CD4-positive, CD25-positive, alpha-beta regulatory T cell (primary cell): Measurements from ENCODE around the gene SNRPB. TPM values are rescaled to one million over a fixed set of nuclear protein-coding genes. Genes with fewer than 3 reads are reported as not detected.
"Not testable (repeated sequence)": the region's sequence is repeated elsewhere in the genome, so short reads cannot be mapped to it uniquely, and the experiment has no call there.

Experiments
- ATAC-seq, 2 donors: fragments of 150-1000 bp; cut with Tn5 transposase; one replicate each; pipeline ENCODE4 v1.10.0; 2021; ENCODE audit warnings: low read depth in 2 of 2, moderate number of reproducible peaks in 2 of 2, moderate library complexity in 1 of 2
- DNase-seq, 3 donors: peaks; one replicate each; pipeline versions ENCODE4 v3.0.0 to v3.0.0-alpha.2; 2012 to 2022; ENCODE audit warnings: mixed read lengths in 1 of 3
- H3K27ac ChIP-seq: one replicate; pipeline ENCODE4 v1.7.0; 2013; ENCODE audit warnings: mild to moderate bottlenecking, low read length; ENCODE audit not compliant: insufficient read depth, poor library complexity, severe bottlenecking
- H3K27me3 ChIP-seq: one replicate; pipeline ENCODE4 v1.7.0; 2013; ENCODE audit warnings: low read length; ENCODE audit not compliant: control insufficient read depth, insufficient read depth
- H3K36me3 ChIP-seq: one replicate; pipeline ENCODE4 v1.7.0; 2013; ENCODE audit warnings: mild to moderate bottlenecking, low read length, moderate library complexity; ENCODE audit not compliant: control insufficient read depth, insufficient read depth
- H3K4me1 ChIP-seq: 2 replicates; pipeline ENCODE4 v1.7.0; 2013; ENCODE audit warnings: mild to moderate bottlenecking, low read length; ENCODE audit not compliant: insufficient read depth, control insufficient read depth, poor library complexity, severe bottlenecking
- H3K4me3 ChIP-seq: one replicate; pipeline ENCODE4 v1.7.0; 2013; ENCODE audit warnings: low read depth, mild to moderate bottlenecking, low read length, moderate library complexity
- H3K9me3 ChIP-seq, 2 experiments: 1 replicate in 1 of 2; 2 replicates in 1 of 2; pipeline ENCODE4 v1.7.0; 2013; ENCODE audit warnings: low read length in 2 of 2, mild to moderate bottlenecking in 1 of 2, moderate library complexity in 1 of 2; ENCODE audit not compliant: control insufficient read depth in 2 of 2
- H3K27ac Mint-ChIP-seq, 3 donors: one replicate each; pipeline ENCODE4 v1.8.0; 2020 to 2022; ENCODE audit warnings: mild to moderate bottlenecking in 3 of 3, mixed read lengths in 3 of 3, moderate library complexity in 2 of 3
- H3K27me3 Mint-ChIP-seq: one replicate; pipeline ENCODE4 v1.8.0; 2022; ENCODE audit warnings: mild to moderate bottlenecking, mixed read lengths
- H3K36me3 Mint-ChIP-seq: one replicate; pipeline ENCODE4 v1.8.0; 2020; ENCODE audit warnings: mixed read lengths
- H3K4me1 Mint-ChIP-seq, 4 donors: one replicate each; pipeline ENCODE4 v1.8.0; 2020 to 2022; ENCODE audit warnings: mixed read lengths in 4 of 4, mild to moderate bottlenecking in 1 of 4
- H3K4me3 Mint-ChIP-seq, 4 donors: one replicate each; pipeline ENCODE4 v1.8.0; 2020 to 2022; ENCODE audit warnings: mild to moderate bottlenecking in 4 of 4, mixed read lengths in 4 of 4, moderate library complexity in 3 of 4
- H3K9me3 Mint-ChIP-seq, 7 donors: one replicate each; pipeline ENCODE4 v1.8.0; 2020 to 2022; ENCODE audit warnings: mixed read lengths in 7 of 7, mild to moderate bottlenecking in 3 of 7, moderate library complexity in 2 of 7
- polyA plus RNA-seq, 4 donors: library from polyadenylated mRNA; unstranded; fragments of 300-500 nt; fragmentation: Illumina TruSeq; gene quantifications; one replicate each; pipeline ENCODE4 v1.2.3, GENCODE V29; 2021
- total RNA-seq: library from RNA; stranded (reverse); gene quantifications from one replicate; pipeline ENCODE4 v1.2.3, GENCODE V29; 2022

The SNRPB gene
- total and polyA plus RNA-seq, 5 donors from 2014 or later = 132 to 370 (median 290) TPM

DNA sequence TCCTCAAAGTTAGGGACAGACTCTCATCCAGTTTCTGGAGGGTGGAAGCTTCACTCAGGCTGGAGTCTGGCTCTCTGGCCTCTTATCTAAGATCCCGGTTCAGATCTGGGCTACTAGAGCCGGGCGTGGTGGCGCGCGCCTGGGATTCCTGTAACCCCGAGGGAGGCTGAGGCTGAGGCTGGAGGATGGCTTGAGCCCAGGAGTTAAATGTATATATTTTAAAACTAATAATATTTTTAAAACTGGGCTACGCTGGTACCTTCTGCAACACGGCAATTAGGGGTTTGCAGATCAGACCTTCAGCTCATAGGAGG, 38.8 kb upstream of the SNRPB start:
- ATAC-seq (no peak), DNase-seq (no peak)
- Mint-ChIP-seq H3K9me3 (no peaks in the 10 kb centered on the region), H3K4me3 (peak overlapping the region; percentile 93 to 100 (median 100)), H3K4me1 (peaks cover 0 to 32% (median 14%) of the 10 kb centered on the region in 4 donors), H3K27me3 (peaks cover 34% of the 10 kb centered on the region), H3K27ac (peak overlapping the region in 2 of 3 donors; percentile 96 to 97), H3K36me3 (peaks cover 5% of the 10 kb centered on the region)
- H3K27ac ChIP-seq = peak overlapping the region; percentile 66
- H3K36me3 ChIP-seq = no peaks in the 10 kb centered on the region
- no peaks in the 10 kb centered on the region for H3K9me3 ChIP-seq
- H3K27me3 ChIP-seq = peaks cover 17% of the 10 kb centered on the region
- H3K4me1 ChIP-seq = peaks cover 16% of the 10 kb centered on the region
- peak overlapping the region; percentile 96 for H3K4me3 ChIP-seq

DNA sequence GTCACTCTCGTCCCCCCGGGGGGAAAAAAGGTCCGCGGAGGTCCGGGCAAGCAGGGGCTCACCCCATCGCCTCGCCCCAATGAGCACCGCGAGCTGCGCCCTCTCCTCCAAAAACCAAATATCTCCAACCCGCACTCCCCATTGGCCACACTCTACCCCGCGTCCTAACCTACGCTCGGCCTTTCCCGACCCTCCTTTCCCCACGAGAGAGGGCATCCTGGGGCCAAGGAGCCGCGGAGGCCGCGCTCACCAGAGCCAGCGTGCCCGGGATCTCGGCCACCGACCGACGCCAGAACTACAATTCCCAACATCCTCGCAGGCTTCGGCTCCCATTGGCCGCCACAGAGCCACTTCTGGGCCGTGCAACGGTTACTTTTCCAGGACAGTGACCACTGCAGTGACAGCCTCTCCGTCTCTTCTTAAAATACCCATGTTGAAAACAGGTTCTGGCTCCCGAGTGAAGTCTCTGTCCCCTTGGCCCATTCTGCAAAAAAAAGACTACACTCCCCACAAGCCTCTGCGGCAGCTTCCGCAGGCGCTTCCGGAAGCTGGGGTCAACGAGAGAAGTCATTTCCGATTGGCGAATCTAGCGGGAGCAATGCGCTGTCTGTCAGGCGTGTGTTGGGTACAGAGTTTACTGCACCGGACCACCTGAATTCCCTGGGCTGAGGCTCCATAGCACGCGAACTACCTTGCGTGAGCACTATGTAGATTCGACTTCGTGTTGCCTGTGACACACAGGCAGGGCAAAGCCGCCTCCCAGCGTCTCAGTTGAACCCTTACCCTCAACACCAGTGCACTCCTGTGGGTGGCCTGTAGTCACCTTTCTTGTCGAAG, 38.3 kb upstream of the SNRPB start, which contains the start of gene ZNF343:
ZNF343 (minus strand) TSS at position 285 of the 837 bp plus-strand sequence. CDS start 15,020 bp downstream, outside the sequence.
- H3K27me3 Mint-ChIP-seq = peaks cover 32% of the 10 kb centered on the region
- H3K27me3 ChIP-seq = peaks cover 16% of the 10 kb centered on the region
- peaks cover 0 to 33% (median 14%) of the 10 kb centered on the region in 4 donors for H3K4me1 Mint-ChIP-seq
- H3K27ac ChIP-seq = peak within 1 kb of the TSS; percentile 66
- H3K27ac Mint-ChIP-seq = peak within 1 kb of the TSS; percentile 96 to 99 (median 97)
- peaks cover 5% of the 10 kb centered on the region for H3K36me3 Mint-ChIP-seq
- H3K4me1 ChIP-seq = peaks cover 16% of the 10 kb centered on the region
- DNase-seq (peak; percentile 72 to 92 (median 84)), ATAC-seq (peak; percentile 94)
- no peaks in the 10 kb centered on the region for H3K36me3 ChIP-seq
- peak within 1 kb of the TSS; percentile 93 to 100 (median 100) for H3K4me3 Mint-ChIP-seq
- H3K9me3 Mint-ChIP-seq = no peaks in the 10 kb centered on the region
- H3K9me3 ChIP-seq = no peaks in the 10 kb centered on the region
- peak within 1 kb of the TSS; percentile 96 for H3K4me3 ChIP-seq

DNA sequence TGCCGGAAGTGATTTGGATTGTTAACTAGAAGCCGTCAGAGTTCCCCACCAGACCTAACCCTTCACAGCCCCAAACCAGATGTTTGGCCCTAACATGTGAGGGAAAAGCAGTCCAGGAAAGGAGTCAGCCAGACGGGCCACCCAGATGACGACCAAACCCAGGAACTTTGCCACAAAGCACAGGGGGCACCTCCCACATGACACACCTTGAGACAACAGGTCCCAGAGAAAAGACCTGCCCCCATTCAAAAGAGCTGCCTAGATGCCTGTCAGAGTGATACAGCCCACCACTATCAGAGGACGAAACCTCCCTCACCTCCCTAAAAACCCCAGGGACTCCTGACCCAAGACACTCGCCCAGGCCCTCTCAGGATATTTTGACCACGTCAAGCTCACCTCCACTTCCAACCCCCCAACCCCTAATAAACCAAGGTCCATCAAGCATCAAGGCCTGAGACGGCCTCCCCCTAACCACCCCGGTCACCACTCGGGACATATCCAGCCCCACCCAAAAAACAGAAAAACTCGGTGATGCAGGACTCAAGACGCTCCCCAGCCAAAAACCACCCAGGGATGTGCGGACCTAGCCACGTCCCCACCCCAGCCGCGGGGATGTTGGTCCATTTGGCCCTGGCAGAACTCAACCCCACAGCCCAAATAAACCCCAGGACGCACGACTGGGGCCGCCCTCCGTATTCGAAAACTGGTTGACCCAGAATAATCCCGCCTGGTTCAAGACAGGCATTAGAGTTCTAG, 37.5 kb upstream of the SNRPB start:
- Mint-ChIP-seq H3K27ac (peak overlapping the region; percentile 96 to 99 (median 97)), H3K4me1 (peaks cover 0 to 35% (median 15%) of the 10 kb centered on the region in 4 donors), H3K4me3 (peak overlapping the region; percentile 93 to 100 (median 100)), H3K27me3 (peaks cover 26% of the 10 kb centered on the region), H3K36me3 (peaks cover 5% of the 10 kb centered on the region), H3K9me3 (no peaks in the 10 kb centered on the region)
- Histone ChIP-seq H3K4me3 (peak overlapping the region; percentile 96), H3K9me3 (no peaks in the 10 kb centered on the region), H3K27me3 (peaks cover 13% of the 10 kb centered on the region), H3K27ac (no peak overlapping the region), H3K36me3 (no peaks in the 10 kb centered on the region), H3K4me1 (peaks cover 16% of the 10 kb centered on the region)
- DNase-seq (no peak), ATAC-seq (no peak)

DNA sequence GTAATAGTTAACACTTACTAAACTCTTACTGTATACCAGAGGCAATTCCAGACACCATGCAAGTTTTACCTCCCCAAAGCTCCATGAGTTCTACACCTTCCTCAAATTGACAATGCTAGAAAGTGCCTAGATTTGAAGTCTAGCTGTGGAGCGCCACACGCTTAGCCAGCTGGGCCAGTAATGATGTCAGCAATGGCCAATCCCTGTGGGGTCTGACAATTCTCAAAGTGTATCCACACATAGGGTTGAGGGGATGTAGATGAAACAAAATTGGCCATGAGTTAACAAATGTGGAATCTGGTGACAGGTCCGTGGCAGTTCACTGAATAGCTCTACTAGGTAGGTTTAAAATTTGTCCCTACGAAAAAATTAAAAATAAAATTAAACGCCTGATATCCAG, 36.9 kb upstream of the SNRPB start:
- ATAC-seq (no peak), DNase-seq (no peak)
- Histone ChIP-seq H3K36me3 (no peaks in the 10 kb centered on the region), H3K9me3 (no peaks in the 10 kb centered on the region), H3K27me3 (peaks cover 12% of the 10 kb centered on the region), H3K27ac (no peak overlapping the region), H3K4me3 (no peak overlapping the region), H3K4me1 (peaks cover 16% of the 10 kb centered on the region)
- peaks cover 23% of the 10 kb centered on the region for H3K27me3 Mint-ChIP-seq
- peak overlapping the region; percentile 93 to 100 (median 100) for H3K4me3 Mint-ChIP-seq
- H3K36me3 Mint-ChIP-seq = peaks cover 5% of the 10 kb centered on the region
- no peaks in the 10 kb centered on the region for H3K9me3 Mint-ChIP-seq
- H3K27ac Mint-ChIP-seq = peak overlapping the region in 1 of 3 donors; percentile 97
- H3K4me1 Mint-ChIP-seq = peaks cover 0 to 36% (median 17%) of the 10 kb centered on the region in 4 donors

DNA sequence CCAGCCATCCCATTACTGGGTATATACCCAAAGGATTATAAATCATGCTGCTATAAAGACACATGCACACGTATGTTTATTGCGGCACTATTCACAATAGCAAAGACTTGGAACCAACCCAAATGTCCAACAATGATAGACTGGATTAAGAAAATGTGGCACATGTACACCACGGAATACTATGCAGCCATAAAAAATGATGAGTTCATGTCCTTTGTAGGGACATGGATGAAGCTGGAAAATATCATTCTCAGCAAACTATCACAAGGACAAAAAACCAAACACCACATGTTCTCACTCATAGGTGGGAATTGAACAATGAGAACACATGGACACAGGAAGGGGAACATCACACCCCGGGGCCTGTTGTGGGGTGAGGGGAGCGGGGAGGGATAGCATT, 35.8 kb upstream of the SNRPB start:
- H3K27ac Mint-ChIP-seq, DNase-seq, H3K27ac ChIP-seq, H3K27me3 ChIP-seq, H3K36me3 ChIP-seq, H3K4me3 ChIP-seq, H3K36me3 Mint-ChIP-seq, H3K9me3 ChIP-seq, H3K9me3 Mint-ChIP-seq, ATAC-seq, H3K4me3 Mint-ChIP-seq: not testable (repeated sequence)
- peaks cover 15% of the 10 kb centered on the region for H3K27me3 Mint-ChIP-seq
- peaks cover 16% of the 10 kb centered on the region for H3K4me1 ChIP-seq
- peaks cover 0 to 36% (median 20%) of the 10 kb centered on the region in 4 donors for H3K4me1 Mint-ChIP-seq

DNA sequence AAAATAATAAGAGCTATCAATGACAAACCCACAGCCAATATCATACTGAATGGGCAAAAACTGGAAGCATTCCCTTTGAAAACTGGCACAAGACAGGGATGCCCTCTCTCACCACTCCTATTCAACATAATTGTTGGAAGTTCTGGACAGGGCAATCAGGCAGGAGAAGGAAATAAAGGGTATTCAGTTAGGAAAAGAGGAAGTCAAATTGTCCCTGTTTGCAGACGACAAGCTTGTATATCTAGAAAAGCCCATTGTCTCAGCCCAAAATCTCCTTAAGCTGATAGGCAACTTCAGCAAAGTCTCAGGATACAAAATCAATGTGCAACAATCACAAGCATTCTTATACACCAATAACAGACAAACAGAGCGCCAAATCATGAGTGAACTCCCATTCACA, 34.2 kb upstream of the SNRPB start:
- H3K4me1 ChIP-seq = peaks cover 16% of the 10 kb centered on the region
- not testable (repeated sequence) for H3K4me3 ChIP-seq, H3K27ac ChIP-seq, ATAC-seq, H3K9me3 Mint-ChIP-seq, DNase-seq, H3K36me3 ChIP-seq, H3K27me3 Mint-ChIP-seq, H3K9me3 ChIP-seq, H3K27me3 ChIP-seq, H3K27ac Mint-ChIP-seq
- Mint-ChIP-seq H3K36me3 (peaks cover 13% of the 10 kb centered on the region), H3K4me3 (peak overlapping the region in 1 of 4 donors; percentile 22), H3K4me1 (peaks cover 0 to 36% (median 21%) of the 10 kb centered on the region in 4 donors)

DNA sequence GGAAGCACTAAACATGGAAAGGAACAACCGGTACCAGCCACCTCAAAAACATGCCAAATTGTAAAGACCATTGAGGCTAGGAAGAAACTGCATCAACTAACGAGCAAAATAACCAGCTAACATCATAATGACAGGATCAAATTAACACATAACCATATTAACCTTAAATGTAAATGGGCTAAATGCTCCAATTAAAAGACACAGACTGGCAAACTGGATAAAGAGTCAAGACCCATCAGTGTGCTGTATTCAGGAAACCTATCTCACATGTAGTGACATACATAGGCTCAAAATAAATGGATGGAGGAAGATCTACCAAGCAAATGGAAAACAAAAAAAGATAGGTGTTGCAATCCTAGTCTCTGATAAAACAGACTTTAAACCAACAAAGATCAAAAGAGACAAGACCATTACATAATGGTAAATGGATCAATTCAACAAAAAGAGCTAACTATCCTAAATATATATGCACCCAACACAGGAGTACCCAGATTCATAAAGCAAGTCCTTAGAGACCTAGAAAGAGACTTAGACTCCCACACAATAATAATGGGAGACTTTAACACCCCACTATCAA, 32.3 kb upstream of the SNRPB start:
- not testable (repeated sequence) for ATAC-seq, H3K9me3 Mint-ChIP-seq, H3K4me3 ChIP-seq, H3K27ac ChIP-seq, H3K27me3 Mint-ChIP-seq, DNase-seq, H3K27ac Mint-ChIP-seq, H3K27me3 ChIP-seq, H3K4me3 Mint-ChIP-seq, H3K9me3 ChIP-seq, H3K4me1 ChIP-seq
- Mint-ChIP-seq H3K4me1 (peaks cover 0 to 23% (median 16%) of the 10 kb centered on the region in 4 donors), H3K36me3 (peaks cover 21% of the 10 kb centered on the region)
- peaks cover 18% of the 10 kb centered on the region for H3K36me3 ChIP-seq
